ENCODE results near the gene PIP5K1C.

DNA sequence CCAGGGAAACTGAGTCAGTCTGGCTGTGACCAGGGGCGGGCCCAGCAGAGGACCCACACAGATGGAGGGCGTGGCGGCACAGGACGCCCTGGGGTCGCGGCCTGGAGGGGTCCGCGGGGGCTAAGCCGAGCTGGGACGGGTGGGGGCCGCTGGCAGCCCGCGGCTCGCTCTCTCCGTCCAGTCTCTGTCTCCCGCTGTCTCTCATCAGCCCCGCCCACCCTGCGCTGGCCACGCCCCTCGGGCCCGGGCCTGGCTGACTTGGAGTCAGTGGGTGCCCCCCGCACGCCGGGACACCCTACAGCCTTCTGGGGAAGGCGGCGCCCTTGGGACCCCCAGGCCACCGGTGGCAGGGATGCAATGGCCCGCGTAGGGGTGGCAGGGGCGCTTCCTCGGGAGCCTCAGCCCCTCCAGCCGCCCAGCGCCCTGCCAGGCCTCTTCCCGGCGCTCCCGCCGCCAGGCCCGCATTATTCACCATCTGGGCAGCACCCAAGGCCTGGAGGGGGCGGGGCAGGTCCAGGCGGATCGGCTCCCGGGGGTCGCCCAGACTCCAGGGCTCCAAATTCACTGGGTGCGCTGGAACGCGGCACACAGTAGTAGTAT is 93.5 kb downstream of the PIP5K1C start, which contains the start of gene TBXA2R:
- TF ChIP-seq, protein P1, sequence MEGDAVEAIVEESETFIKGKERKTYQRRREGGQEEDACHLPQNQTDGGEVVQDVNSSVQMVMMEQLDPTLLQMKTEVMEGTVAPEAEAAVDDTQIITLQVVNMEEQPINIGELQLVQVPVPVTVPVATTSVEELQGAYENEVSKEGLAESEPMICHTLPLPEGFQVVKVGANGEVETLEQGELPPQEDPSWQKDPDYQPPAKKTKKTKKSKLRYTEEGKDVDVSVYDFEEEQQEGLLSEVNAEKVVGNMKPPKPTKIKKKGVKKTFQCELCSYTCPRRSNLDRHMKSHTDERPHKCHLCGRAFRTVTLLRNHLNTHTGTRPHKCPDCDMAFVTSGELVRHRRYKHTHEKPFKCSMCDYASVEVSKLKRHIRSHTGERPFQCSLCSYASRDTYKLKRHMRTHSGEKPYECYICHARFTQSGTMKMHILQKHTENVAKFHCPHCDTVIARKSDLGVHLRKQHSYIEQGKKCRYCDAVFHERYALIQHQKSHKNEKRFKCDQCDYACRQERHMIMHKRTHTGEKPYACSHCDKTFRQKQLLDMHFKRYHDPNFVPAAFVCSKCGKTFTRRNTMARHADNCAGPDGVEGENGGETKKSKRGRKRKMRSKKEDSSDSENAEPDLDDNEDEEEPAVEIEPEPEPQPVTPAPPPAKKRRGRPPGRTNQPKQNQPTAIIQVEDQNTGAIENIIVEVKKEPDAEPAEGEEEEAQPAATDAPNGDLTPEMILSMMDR (IDR thresholded peaks at IDR 0.05): no peak
- no peak for TF ChIP-seq EZH2 (IDR thresholded peaks at IDR 0.05; ENCODE audit: borderline replicate concordance, insufficient read depth, low read depth, low read length, poor library complexity, severe bottlenecking)

Data from B cell (primary cell).